ENCODE measurements around the gene TUT7.
"Not testable (repeated sequence)": the region's sequence is repeated elsewhere in the genome, so short reads cannot be mapped to it uniquely, and the experiment has no call there.

GRCh38 chr9:86290341-86290740, 63.9 kb downstream of the TUT7 start:
- not testable (repeated sequence) for TF ChIP-seq CTCF (IDR thresholded peaks at IDR 0.05; ENCODE audit: low read depth, low read length); EZH2phosphoT487 (IDR thresholded peaks at IDR 0.05; ENCODE audit: low read depth)

Measured in OCI-LY3 (cell line).